Retinal pigment epithelial cell (primary cell): ENCODE results near the gene ZNRD2.
A peak's percentile ranks its signal among the peaks of the same experiment; 100 is the strongest.

ENCODE experiments used
- DNase-seq: peaks from one replicate; pipeline ENCODE4 v3.0.0-alpha.2; 2010; ENCODE audit warnings: low read depth
- H3K4me3 ChIP-seq: 2 replicates; pipeline ENCODE4 v1.5.1; 2011; ENCODE audit warnings: mild to moderate bottlenecking, low read length, control low read depth, moderate library complexity
- CTCF ChIP-seq: conservative IDR thresholded peaks from 2 replicates; pipeline ENCODE4 v1.5.1; 2011; ENCODE audit warnings: low read depth, low read length, control low read depth, inconsistent platforms

Gene ZNRD2

GRCh38 chr11:65573391-65574079 lies 3.3 kb downstream of the ZNRD2 start:
- DNase-seq: no peak
- TF ChIP-seq CTCF: no peak
- H3K4me3 ChIP-seq: peak overlapping the region; percentile 94

DNA sequence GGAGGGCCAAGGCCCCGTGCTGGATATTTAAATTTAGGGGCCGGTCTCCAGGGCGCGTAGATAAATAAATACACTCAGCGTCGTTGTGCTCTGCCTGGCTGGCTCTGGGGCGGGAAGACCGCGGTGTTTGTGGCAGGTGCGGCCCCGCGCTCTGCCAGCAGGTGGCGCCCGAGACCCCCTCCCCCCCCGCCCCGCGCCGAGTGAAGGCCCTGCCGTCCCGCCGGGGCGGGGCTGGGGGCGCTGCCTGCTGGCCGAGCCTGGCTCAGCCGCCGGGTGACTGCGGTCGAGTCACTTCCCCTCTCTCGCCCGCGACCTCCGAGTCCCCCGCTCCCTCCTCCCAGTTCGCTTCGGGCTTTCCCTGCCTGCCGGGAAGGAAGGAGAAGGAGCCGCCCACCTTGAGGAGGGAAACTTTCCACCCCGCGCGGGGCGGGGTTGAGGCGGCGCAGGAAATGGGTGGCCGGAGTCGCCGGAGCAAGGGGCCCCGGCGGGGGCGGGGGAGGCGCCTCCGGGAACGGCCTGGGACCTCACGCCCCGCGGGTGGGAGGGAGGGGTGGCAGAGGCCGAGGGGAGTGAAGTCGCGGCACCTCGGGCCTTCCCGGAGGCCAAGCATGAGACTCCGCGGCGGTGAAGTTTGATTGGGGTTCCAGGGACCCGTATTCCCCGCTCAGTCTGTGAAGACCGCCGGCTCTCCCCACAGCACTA lies 4.0 kb downstream of the ZNRD2 start:
- H3K4me3 ChIP-seq: peak overlapping the region; percentile 94
- peak; percentile 60 for TF ChIP-seq CTCF
- peak; percentile 76 for DNase-seq

- peak overlapping the region; percentile 48 for H3K4me3 ChIP-seq
- no peak for DNase-seq
- TF ChIP-seq CTCF: no peak
Measured at GRCh38 chr11:65574811-65575567, 4.7 kb downstream of the ZNRD2 start.

GRCh38 chr11:65575568-65576231 lies 5.4 kb downstream of the ZNRD2 start, which contains the start of gene EHBP1L1:
TSS of gene EHBP1L1 (plus strand) at chr11:65576053. CDS start at chr11:65576303, 250 bp downstream.
- TF ChIP-seq CTCF: no peak
- H3K4me3 ChIP-seq: peak within 1 kb of the TSS; percentile 50
- DNase-seq: no peak

- peak overlapping the region; percentile 50 for H3K4me3 ChIP-seq
- no peak for DNase-seq
- TF ChIP-seq CTCF: no peak
Measured at GRCh38 chr11:65576232-65576866, 6.1 kb downstream of the ZNRD2 start.
